ENCODE results near the gene ST7. TPM values are rescaled to one million over a fixed set of nuclear protein-coding genes. Genes with fewer than 3 reads are reported as not detected.
"Not testable (repeated sequence)": the region's sequence is repeated elsewhere in the genome, so short reads cannot be mapped to it uniquely, and the experiment has no call there.

ST7 gene
- total and polyA plus RNA-seq, 2 donors (not counting 1 experiment from before 2014, with no cell fraction given): 20.0 to 28.6 TPM

DNA sequence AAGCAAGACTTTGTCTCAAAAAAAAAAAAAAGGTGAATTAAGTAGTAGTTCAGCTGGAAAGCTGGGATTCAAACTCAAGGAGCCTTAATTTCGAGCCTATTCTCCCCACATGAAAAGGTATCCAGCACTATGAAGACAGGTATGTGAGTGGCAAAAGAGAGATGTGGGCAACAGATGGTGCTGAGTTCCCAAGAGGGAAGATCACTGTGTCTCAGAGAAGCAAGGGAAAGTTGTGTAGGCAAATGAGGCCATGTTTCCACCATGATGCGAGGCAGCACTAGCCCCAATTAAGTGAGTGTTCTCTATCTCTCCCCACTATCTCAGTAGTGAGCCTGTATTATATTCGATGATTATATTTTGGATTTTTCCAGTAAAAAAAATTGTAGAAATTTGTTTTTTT is 19.8 kb upstream of the ST7 start:
- Histone ChIP-seq H3K36me3 (ENCODE audit: control insufficient read depth, insufficient read depth, low read length) (no peaks in the 10 kb centered on the region), H3K27ac (ENCODE audit: insufficient read depth, low read length) (no peak overlapping the region), H3K79me2 (ENCODE audit: control insufficient read depth, insufficient read depth, low read length) (no peaks in the 10 kb centered on the region), H3K4me1 (ENCODE audit: control insufficient read depth, extremely low read depth, insufficient read depth, low read length) (no peaks in the 10 kb centered on the region), H3K9ac (ENCODE audit: insufficient read depth, low read length) (no peak overlapping the region), H3K4me2 (ENCODE audit: extremely low read depth, insufficient read depth, low read length) (no peak overlapping the region), H2AFZ (ENCODE audit: low read length) (no peak overlapping the region), H3K9me3 (ENCODE audit: control insufficient read depth, insufficient read depth, low read depth, low read length) (no peaks in the 10 kb centered on the region), H3K4me3 (replicated peaks in 1 of 4; ENCODE audit: control extremely low read depth in 1 of 4, insufficient read depth in 1 of 4, low read depth in 3 of 4, low read length in 4 of 4) (no peak overlapping the region), H4K20me1 (ENCODE audit: control insufficient read depth, extremely low read depth, insufficient read depth, low read length) (no peaks in the 10 kb centered on the region), H3K27me3 (ENCODE audit: control insufficient read depth, insufficient read depth, low read length) (no peaks in the 10 kb centered on the region)
- no peak for DNase-seq (ENCODE audit: low read depth in 2 of 2)
- TF ChIP-seq EZH2 (IDR thresholded peaks at IDR 0.05; ENCODE audit: low read length, missing control alignments): no peak

DNA sequence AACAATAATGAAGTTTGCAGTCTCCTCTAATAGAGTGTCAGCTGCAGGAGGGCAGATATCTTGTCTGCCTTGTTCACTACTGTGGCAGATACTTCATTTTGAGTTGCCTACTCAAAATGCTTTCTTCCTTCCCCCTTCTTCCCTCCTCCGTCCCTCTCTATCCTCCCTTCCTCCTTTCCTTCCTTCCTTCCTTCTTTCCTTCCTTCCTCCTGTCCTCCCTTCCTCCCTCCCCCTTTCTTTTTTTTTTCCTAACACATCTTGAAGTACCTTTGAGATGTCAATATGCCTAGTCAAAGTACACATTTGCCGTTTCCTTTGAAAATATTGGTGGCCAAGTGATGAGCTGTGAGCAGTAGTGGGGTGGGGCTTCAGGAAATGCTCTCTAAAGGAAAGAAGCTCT is 18.7 kb upstream of the ST7 start:
- no peak overlapping the region for H3K4me2 ChIP-seq (ENCODE audit: extremely low read depth, insufficient read depth, low read length)
- DNase-seq (ENCODE audit: low read depth in 2 of 2): no peak
- H2AFZ ChIP-seq (ENCODE audit: low read length): no peak overlapping the region
- no peak overlapping the region for H3K9ac ChIP-seq (ENCODE audit: insufficient read depth, low read length)
- no peaks in the 10 kb centered on the region for H3K27me3 ChIP-seq (ENCODE audit: control insufficient read depth, insufficient read depth, low read length)
- TF ChIP-seq, protein P1, sequence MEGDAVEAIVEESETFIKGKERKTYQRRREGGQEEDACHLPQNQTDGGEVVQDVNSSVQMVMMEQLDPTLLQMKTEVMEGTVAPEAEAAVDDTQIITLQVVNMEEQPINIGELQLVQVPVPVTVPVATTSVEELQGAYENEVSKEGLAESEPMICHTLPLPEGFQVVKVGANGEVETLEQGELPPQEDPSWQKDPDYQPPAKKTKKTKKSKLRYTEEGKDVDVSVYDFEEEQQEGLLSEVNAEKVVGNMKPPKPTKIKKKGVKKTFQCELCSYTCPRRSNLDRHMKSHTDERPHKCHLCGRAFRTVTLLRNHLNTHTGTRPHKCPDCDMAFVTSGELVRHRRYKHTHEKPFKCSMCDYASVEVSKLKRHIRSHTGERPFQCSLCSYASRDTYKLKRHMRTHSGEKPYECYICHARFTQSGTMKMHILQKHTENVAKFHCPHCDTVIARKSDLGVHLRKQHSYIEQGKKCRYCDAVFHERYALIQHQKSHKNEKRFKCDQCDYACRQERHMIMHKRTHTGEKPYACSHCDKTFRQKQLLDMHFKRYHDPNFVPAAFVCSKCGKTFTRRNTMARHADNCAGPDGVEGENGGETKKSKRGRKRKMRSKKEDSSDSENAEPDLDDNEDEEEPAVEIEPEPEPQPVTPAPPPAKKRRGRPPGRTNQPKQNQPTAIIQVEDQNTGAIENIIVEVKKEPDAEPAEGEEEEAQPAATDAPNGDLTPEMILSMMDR (conservative IDR thresholded peaks at IDR 0.05 in 1 of 2, IDR thresholded peaks at IDR 0.05 in 1 of 2; ENCODE audit: low read depth in 1 of 2, low read length in 2 of 2): no peak
- TF ChIP-seq EZH2 (IDR thresholded peaks at IDR 0.05; ENCODE audit: low read length, missing control alignments): no peak
- no peaks in the 10 kb centered on the region for H4K20me1 ChIP-seq (ENCODE audit: control insufficient read depth, extremely low read depth, insufficient read depth, low read length)
- H3K36me3 ChIP-seq (ENCODE audit: control insufficient read depth, insufficient read depth, low read length): no peaks in the 10 kb centered on the region
- H3K27ac ChIP-seq (ENCODE audit: insufficient read depth, low read length): no peak overlapping the region
- H3K9me3 ChIP-seq (ENCODE audit: control insufficient read depth, insufficient read depth, low read depth, low read length): no peaks in the 10 kb centered on the region
- no peaks in the 10 kb centered on the region for H3K4me1 ChIP-seq (ENCODE audit: control insufficient read depth, extremely low read depth, insufficient read depth, low read length)
- H3K79me2 ChIP-seq (ENCODE audit: control insufficient read depth, insufficient read depth, low read length): no peaks in the 10 kb centered on the region
- H3K4me3 ChIP-seq (replicated peaks in 1 of 4; ENCODE audit: control extremely low read depth in 1 of 4, insufficient read depth in 1 of 4, low read depth in 3 of 4, low read length in 4 of 4): no peak overlapping the region

DNA sequence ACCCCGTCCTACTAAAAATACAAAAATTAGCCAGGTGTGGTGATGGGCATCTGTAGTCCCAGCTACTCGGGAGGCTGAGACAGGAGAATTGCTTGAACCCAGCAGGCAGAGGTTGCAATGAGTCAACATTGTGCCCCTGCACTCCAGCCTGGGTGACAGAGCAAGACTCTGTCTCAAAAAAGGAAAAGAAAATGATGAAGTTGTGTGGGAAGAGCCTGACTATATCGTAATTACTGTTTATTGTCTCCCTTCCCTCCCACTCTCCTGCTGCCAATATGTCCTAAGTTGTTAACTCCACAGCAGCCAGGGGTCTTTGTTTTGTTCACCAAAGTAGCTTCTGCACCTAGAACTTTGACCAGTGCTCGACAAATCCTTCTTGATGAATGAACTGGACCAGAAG is 16.5 kb upstream of the ST7 start:
- not testable (repeated sequence) for H3K4me2 ChIP-seq (ENCODE audit: extremely low read depth, insufficient read depth, low read length); H3K4me1 ChIP-seq (ENCODE audit: control insufficient read depth, extremely low read depth, insufficient read depth, low read length); DNase-seq (ENCODE audit: low read depth in 2 of 2); H4K20me1 ChIP-seq (ENCODE audit: control insufficient read depth, extremely low read depth, insufficient read depth, low read length); H3K36me3 ChIP-seq (ENCODE audit: control insufficient read depth, insufficient read depth, low read length); H3K79me2 ChIP-seq (ENCODE audit: control insufficient read depth, insufficient read depth, low read length); H3K27me3 ChIP-seq (ENCODE audit: control insufficient read depth, insufficient read depth, low read length); H3K9me3 ChIP-seq (ENCODE audit: control insufficient read depth, insufficient read depth, low read depth, low read length); H3K4me3 ChIP-seq (replicated peaks in 1 of 4; ENCODE audit: control extremely low read depth in 1 of 4, insufficient read depth in 1 of 4, low read depth in 3 of 4, low read length in 4 of 4); H2AFZ ChIP-seq (ENCODE audit: low read length); H3K9ac ChIP-seq (ENCODE audit: insufficient read depth, low read length); H3K27ac ChIP-seq (ENCODE audit: insufficient read depth, low read length)

DNA sequence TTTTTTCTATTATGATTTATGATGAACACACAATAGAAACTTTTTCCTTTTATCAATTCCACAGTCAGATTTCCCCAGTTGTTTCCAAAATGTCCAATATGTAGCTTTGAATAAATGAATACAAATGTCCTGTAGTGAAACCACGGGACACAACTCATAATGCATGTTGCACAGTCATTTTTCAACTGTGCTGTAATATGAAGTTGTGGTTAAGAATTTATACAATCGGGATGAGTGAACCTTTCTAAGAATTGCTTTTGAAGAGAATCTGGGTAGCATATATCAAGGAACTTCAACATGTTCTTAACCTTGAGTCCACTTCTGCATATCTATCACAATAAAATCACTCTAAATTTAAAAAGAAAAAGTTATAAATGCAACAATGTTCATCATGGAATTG is 14.6 kb upstream of the ST7 start:
- H2AFZ ChIP-seq (ENCODE audit: low read length): no peak overlapping the region
- no peak for DNase-seq (ENCODE audit: low read depth in 2 of 2)
- no peak overlapping the region for H3K4me3 ChIP-seq (replicated peaks in 1 of 4; ENCODE audit: control extremely low read depth in 1 of 4, insufficient read depth in 1 of 4, low read depth in 3 of 4, low read length in 4 of 4)
- no peaks in the 10 kb centered on the region for H3K4me1 ChIP-seq (ENCODE audit: control insufficient read depth, extremely low read depth, insufficient read depth, low read length)
- H3K9me3 ChIP-seq (ENCODE audit: control insufficient read depth, insufficient read depth, low read depth, low read length): no peaks in the 10 kb centered on the region
- no peaks in the 10 kb centered on the region for H3K36me3 ChIP-seq (ENCODE audit: control insufficient read depth, insufficient read depth, low read length)
- H3K4me2 ChIP-seq (ENCODE audit: extremely low read depth, insufficient read depth, low read length): no peak overlapping the region
- TF ChIP-seq EZH2 (IDR thresholded peaks at IDR 0.05; ENCODE audit: low read length, missing control alignments): no peak
- TF ChIP-seq, protein P1 (conservative IDR thresholded peaks at IDR 0.05 in 1 of 2, IDR thresholded peaks at IDR 0.05 in 1 of 2; ENCODE audit: low read depth in 1 of 2, low read length in 2 of 2): no peak
- H3K79me2 ChIP-seq (ENCODE audit: control insufficient read depth, insufficient read depth, low read length): no peaks in the 10 kb centered on the region
- H3K27me3 ChIP-seq (ENCODE audit: control insufficient read depth, insufficient read depth, low read length): no peaks in the 10 kb centered on the region
- H3K9ac ChIP-seq (ENCODE audit: insufficient read depth, low read length): no peak overlapping the region
- no peaks in the 10 kb centered on the region for H4K20me1 ChIP-seq (ENCODE audit: control insufficient read depth, extremely low read depth, insufficient read depth, low read length)
- H3K27ac ChIP-seq (ENCODE audit: insufficient read depth, low read length): no peak overlapping the region

Data from fibroblast of lung (primary cell).